Central memory CD8-positive, alpha-beta T cell (primary cell): Measurements from ENCODE around the gene MDH1.
"Not testable (repeated sequence)": the region's sequence is repeated elsewhere in the genome, so short reads cannot be mapped to it uniquely, and the experiment has no call there.

Source experiments
- ATAC-seq: fragments of 150-1000 bp; cut with Tn5 transposase; replicated peaks from 2 replicates; pipeline ENCODE4 v1.10.0; 2022; ENCODE audit warnings: mild to moderate bottlenecking, moderate FRiP score, moderate number of reproducible peaks; ENCODE audit not compliant: poor library complexity, severe bottlenecking; ENCODE audit errors: extremely low read depth
- DNase-seq, 2 donors: peaks; one replicate each; pipeline ENCODE4 v3.0.0; 2021; ENCODE audit warnings: low spot score in 2 of 2
- H3K27ac Mint-ChIP-seq: one replicate; pipeline ENCODE4 v1.8.0; 2022; ENCODE audit warnings: low read depth, mild to moderate bottlenecking, moderate library complexity, mixed read lengths
- H3K27me3 Mint-ChIP-seq: one replicate; pipeline ENCODE4 v1.8.0; 2022; ENCODE audit warnings: mixed read lengths
- H3K36me3 Mint-ChIP-seq: one replicate; pipeline ENCODE4 v1.8.0; 2022; ENCODE audit warnings: mild to moderate bottlenecking, moderate library complexity, mixed read lengths; ENCODE audit not compliant: insufficient read depth
- H3K4me1 Mint-ChIP-seq: one replicate; pipeline ENCODE4 v1.8.0; 2022; ENCODE audit warnings: mixed read lengths
- H3K4me3 Mint-ChIP-seq: one replicate; pipeline ENCODE4 v1.8.0; 2022; ENCODE audit warnings: mild to moderate bottlenecking, moderate library complexity, mixed read lengths
- H3K9me3 Mint-ChIP-seq: one replicate; pipeline ENCODE4 v1.8.0; 2022; ENCODE audit warnings: mixed read lengths

The MDH1 gene

GRCh38 chr2:63572001-63572400 lies 16.8 kb upstream of the MDH1 start:
- Mint-ChIP-seq H3K27me3 (no peaks in the 10 kb centered on the region), H3K4me3 (no peak overlapping the region), H3K9me3 (peaks cover 11% of the 10 kb centered on the region), H3K36me3 (peaks cover 2% of the 10 kb centered on the region), H3K4me1 (no peaks in the 10 kb centered on the region), H3K27ac (no peak overlapping the region)
- DNase-seq (no peak), ATAC-seq (no peak)

- H3K4me3 Mint-ChIP-seq, H3K27ac Mint-ChIP-seq, H3K27me3 Mint-ChIP-seq, H3K4me1 Mint-ChIP-seq, ATAC-seq, DNase-seq, H3K36me3 Mint-ChIP-seq: not testable (repeated sequence)
- H3K9me3 Mint-ChIP-seq: peaks cover 11% of the 10 kb centered on the region
These were observed 15.7 kb upstream of the MDH1 start for GRCh38 chr2:63573026-63573425.

GRCh38 chr2:63573726-63574345 lies 14.9 kb upstream of the MDH1 start:
- not testable (repeated sequence) for DNase-seq, H3K36me3 Mint-ChIP-seq, H3K4me3 Mint-ChIP-seq, H3K27me3 Mint-ChIP-seq, H3K9me3 Mint-ChIP-seq, ATAC-seq, H3K4me1 Mint-ChIP-seq, H3K27ac Mint-ChIP-seq

GRCh38 chr2:63576546-63576945 lies 12.2 kb upstream of the MDH1 start:
- ATAC-seq (no peak), DNase-seq (no peak)
- H3K4me1 Mint-ChIP-seq: peaks cover 8% of the 10 kb centered on the region
- peaks cover 5% of the 10 kb centered on the region for H3K36me3 Mint-ChIP-seq
- H3K9me3 Mint-ChIP-seq: peaks cover 5% of the 10 kb centered on the region
- no peaks in the 10 kb centered on the region for H3K27me3 Mint-ChIP-seq
- no peak overlapping the region for H3K4me3 Mint-ChIP-seq
- H3K27ac Mint-ChIP-seq: no peak overlapping the region

- peaks cover 5% of the 10 kb centered on the region for H3K9me3 Mint-ChIP-seq
- H3K27me3 Mint-ChIP-seq: no peaks in the 10 kb centered on the region
- no peak for DNase-seq
- ATAC-seq: no peak
- H3K4me3 Mint-ChIP-seq: no peak overlapping the region
- H3K36me3 Mint-ChIP-seq: peaks cover 5% of the 10 kb centered on the region
- H3K27ac Mint-ChIP-seq: no peak overlapping the region
- peaks cover 20% of the 10 kb centered on the region for H3K4me1 Mint-ChIP-seq
These were observed 10.0 kb upstream of the MDH1 start for GRCh38 chr2:63578767-63579166.

- H3K36me3 Mint-ChIP-seq: peaks cover 2% of the 10 kb centered on the region
- peaks cover 20% of the 10 kb centered on the region for H3K4me1 Mint-ChIP-seq
- no peaks in the 10 kb centered on the region for H3K27me3 Mint-ChIP-seq
- no peak overlapping the region for H3K4me3 Mint-ChIP-seq
- DNase-seq (no peak), ATAC-seq (no peak)
- H3K27ac Mint-ChIP-seq: no peak overlapping the region
- no peaks in the 10 kb centered on the region for H3K9me3 Mint-ChIP-seq
These were observed 8.0 kb upstream of the MDH1 start for GRCh38 chr2:63580651-63581297.

- Mint-ChIP-seq H3K4me1 (peaks cover 20% of the 10 kb centered on the region), H3K36me3 (peaks cover 2% of the 10 kb centered on the region), H3K9me3 (no peaks in the 10 kb centered on the region), H3K27me3 (no peaks in the 10 kb centered on the region), H3K27ac (no peak overlapping the region), H3K4me3 (no peak overlapping the region)
- DNase-seq: no peak
- no peak for ATAC-seq
These were observed 7.3 kb upstream of the MDH1 start for GRCh38 chr2:63581298-63581961.

GRCh38 chr2:63582873-63583272 lies 5.9 kb upstream of the MDH1 start:
- peaks cover 34% of the 10 kb centered on the region for H3K4me1 Mint-ChIP-seq
- DNase-seq (no peak), ATAC-seq (no peak)
- no peak overlapping the region for H3K4me3 Mint-ChIP-seq
- H3K27me3 Mint-ChIP-seq: no peaks in the 10 kb centered on the region
- H3K9me3 Mint-ChIP-seq: no peaks in the 10 kb centered on the region
- H3K36me3 Mint-ChIP-seq: peaks cover 5% of the 10 kb centered on the region
- H3K27ac Mint-ChIP-seq: no peak overlapping the region

GRCh38 chr2:63587814-63588384 lies 864 bp upstream of the MDH1 start:
- no peak for DNase-seq
- ATAC-seq: no peak
- H3K36me3 Mint-ChIP-seq: peaks cover 16% of the 10 kb centered on the region
- H3K27me3 Mint-ChIP-seq: no peaks in the 10 kb centered on the region
- H3K4me3 Mint-ChIP-seq: peak overlapping the region; percentile 94
- H3K27ac Mint-ChIP-seq: peak overlapping the region; percentile 96
- no peaks in the 10 kb centered on the region for H3K9me3 Mint-ChIP-seq
- peaks cover 43% of the 10 kb centered on the region for H3K4me1 Mint-ChIP-seq

GRCh38 chr2:63589148-63589958 lies 590 bp downstream of the MDH1 start:
- no peak for ATAC-seq
- Mint-ChIP-seq H3K27me3 (no peaks in the 10 kb centered on the region), H3K4me3 (peak overlapping the region; percentile 94), H3K9me3 (no peaks in the 10 kb centered on the region), H3K36me3 (peaks cover 22% of the 10 kb centered on the region), H3K4me1 (peaks cover 49% of the 10 kb centered on the region), H3K27ac (peak overlapping the region; percentile 96)
- no peak for DNase-seq

- Mint-ChIP-seq H3K9me3 (no peaks in the 10 kb centered on the region), H3K4me3 (peak overlapping the region; percentile 94), H3K4me1 (peaks cover 56% of the 10 kb centered on the region), H3K27ac (no peak overlapping the region), H3K27me3 (no peaks in the 10 kb centered on the region), H3K36me3 (peaks cover 31% of the 10 kb centered on the region)
- ATAC-seq (no peak), DNase-seq (no peak)
These were observed 2.1 kb downstream of the MDH1 start for GRCh38 chr2:63590626-63591408.
